Natural killer cell (primary cell): ENCODE measurements around the gene CASQ2. TPM values are rescaled to one million over a fixed set of nuclear protein-coding genes. Genes with fewer than 3 reads are reported as not detected.

Experiments used
- ATAC-seq, 3 donors: fragments of 150-1000 bp in 2 of 3; fragments of 200-7000 bp in 1 of 3; cut with Tn5 transposase; 1 replicate in 1 of 3; 2 replicates in 2 of 3; pipeline ENCODE4 v1.10.0; 2021; ENCODE audit warnings: mild to moderate bottlenecking in 2 of 3, moderate library complexity in 2 of 3
- DNase-seq, 2 donors: peaks; one replicate each; pipeline versions ENCODE4 v3.0.0 to v3.0.0-alpha.2; 2013 to 2021; ENCODE audit warnings: mixed read lengths in 1 of 2
- H3K27ac ChIP-seq: one replicate; pipeline ENCODE4 v1.5.1; 2013; ENCODE audit warnings: mild to moderate bottlenecking, low read length
- H3K27me3 ChIP-seq: one replicate; pipeline ENCODE4 v1.6.1; 2013; ENCODE audit warnings: low read length; ENCODE audit not compliant: control insufficient read depth, insufficient read depth
- H3K36me3 ChIP-seq: one replicate; pipeline ENCODE4 v1.6.1; 2013; ENCODE audit warnings: low read length; ENCODE audit not compliant: control insufficient read depth, insufficient read depth
- H3K4me1 ChIP-seq: one replicate; pipeline ENCODE4 v1.6.1; 2013; ENCODE audit warnings: low read length; ENCODE audit not compliant: control insufficient read depth, insufficient read depth
- H3K4me3 ChIP-seq: one replicate; pipeline ENCODE4 v1.5.1; 2013; ENCODE audit warnings: low read length
- H3K9me3 ChIP-seq: one replicate; pipeline ENCODE4 v1.6.1; 2013; ENCODE audit warnings: low read length; ENCODE audit not compliant: control insufficient read depth, insufficient read depth
- H3K27ac Mint-ChIP-seq, 2 donors: one replicate each; pipeline ENCODE4 v1.8.0; 2022; ENCODE audit warnings: mild to moderate bottlenecking in 2 of 2, mixed read lengths in 2 of 2, moderate library complexity in 1 of 2
- H3K27me3 Mint-ChIP-seq, 2 donors: one replicate each; pipeline ENCODE4 v1.8.0; 2022; ENCODE audit warnings: low read depth in 2 of 2, mixed read lengths in 2 of 2
- H3K36me3 Mint-ChIP-seq: one replicate; pipeline ENCODE4 v1.8.0; 2022; ENCODE audit warnings: mixed read lengths
- H3K4me1 Mint-ChIP-seq, 2 donors: one replicate each; pipeline ENCODE4 v1.8.0; 2022; ENCODE audit warnings: mixed read lengths in 2 of 2
- H3K4me3 Mint-ChIP-seq: one replicate; pipeline ENCODE4 v1.8.0; 2022; ENCODE audit warnings: mild to moderate bottlenecking, moderate library complexity, mixed read lengths
- H3K9me3 Mint-ChIP-seq, 2 donors: one replicate each; pipeline ENCODE4 v1.8.0; 2022; ENCODE audit warnings: mixed read lengths in 2 of 2
- CTCF ChIP-seq: fragments of 200-600 bp; IDR thresholded peaks from one replicate; pipeline ENCODE4 v1.8.0; 2022; ENCODE audit warnings: antibody characterized with exemption
- WGBS: methylation state at CpG from one replicate; pipeline ENCODE4 v1.1.7; 2013; ENCODE audit warnings: missing lambda C conversion rate; ENCODE audit not compliant: insufficient coverage; 5-methylcytosine and 5-hydroxymethylcytosine counted together
- intact Hi-C: fragments of 100-400 bp; cut with micrococcal nuclease; formaldehyde crosslinking; loops from one replicate; pipeline ENCODE4 v1.14.2; 2022
- total RNA-seq, 4 donors: library from RNA; stranded (reverse); fragments of 120-200 nt in 1 of 4; gene quantifications; one replicate each; pipeline versions ENCODE4 v1.2.3 to v1.2.4, GENCODE V29; 2013 to 2022

CASQ2 gene
- total RNA-seq, 3 donors from 2014 or later (not counting 1 experiment from before 2014, with no cell fraction given): not detected

- H3K27ac Mint-ChIP-seq: no peak overlapping the region
- DNase-seq: no peak
- H3K4me1 Mint-ChIP-seq: no peaks in the 10 kb centered on the region
- no peak overlapping the region for H3K4me3 Mint-ChIP-seq
- H3K4me1 ChIP-seq: no peaks in the 10 kb centered on the region
- no peak for ATAC-seq
- no peaks in the 10 kb centered on the region for H3K27me3 ChIP-seq
- peaks cover 0 to 3% of the 10 kb centered on the region in 2 donors for H3K27me3 Mint-ChIP-seq
- no peaks in the 10 kb centered on the region for H3K36me3 Mint-ChIP-seq
- H3K36me3 ChIP-seq: no peaks in the 10 kb centered on the region
- H3K4me3 ChIP-seq: no peak overlapping the region
- intact Hi-C loops: no loop called here
- no peak overlapping the region for H3K27ac ChIP-seq
- no peaks in the 10 kb centered on the region for H3K9me3 ChIP-seq
- no peaks in the 10 kb centered on the region for H3K9me3 Mint-ChIP-seq
- no peak for TF ChIP-seq CTCF
- 60% methylated on average over 1 of the region's 1 CpG for WGBS
These were observed 70.9 kb downstream of the CASQ2 start for GRCh38 chr1:115697619-115698018.

GRCh38 chr1:115694805-115695204 lies 73.7 kb downstream of the CASQ2 start:
- no peaks in the 10 kb centered on the region for H3K9me3 ChIP-seq
- H3K4me3 ChIP-seq: no peak overlapping the region
- H3K4me1 ChIP-seq: no peaks in the 10 kb centered on the region
- H3K9me3 Mint-ChIP-seq: no peaks in the 10 kb centered on the region
- H3K36me3 ChIP-seq: peaks cover 18% of the 10 kb centered on the region
- ATAC-seq (no peak), DNase-seq (no peak)
- H3K27me3 Mint-ChIP-seq: no peaks in the 10 kb centered on the region
- H3K4me3 Mint-ChIP-seq: no peak overlapping the region
- H3K27me3 ChIP-seq: no peaks in the 10 kb centered on the region
- 92% methylated on average over 3 of the region's 3 CpGs for WGBS
- intact Hi-C loops: no loop called here
- TF ChIP-seq CTCF: no peak
- H3K27ac ChIP-seq: no peak overlapping the region
- no peak overlapping the region for H3K27ac Mint-ChIP-seq
- H3K4me1 Mint-ChIP-seq: no peaks in the 10 kb centered on the region
- H3K36me3 Mint-ChIP-seq: peaks cover 8% of the 10 kb centered on the region

GRCh38 chr1:115692224-115692623 lies 76.3 kb downstream of the CASQ2 start:
- WGBS: 92% methylated on average over 4 of the region's 4 CpGs
- Histone ChIP-seq H3K4me3 (no peak overlapping the region), H3K27ac (no peak overlapping the region), H3K9me3 (no peaks in the 10 kb centered on the region), H3K27me3 (no peaks in the 10 kb centered on the region), H3K36me3 (peaks cover 18% of the 10 kb centered on the region), H3K4me1 (no peaks in the 10 kb centered on the region)
- intact Hi-C loops: no loop called here
- Mint-ChIP-seq H3K36me3 (peaks cover 8% of the 10 kb centered on the region), H3K27me3 (no peaks in the 10 kb centered on the region), H3K9me3 (no peaks in the 10 kb centered on the region), H3K27ac (no peak overlapping the region), H3K4me1 (no peaks in the 10 kb centered on the region), H3K4me3 (no peak overlapping the region)
- DNase-seq: no peak
- no peak for TF ChIP-seq CTCF
- ATAC-seq: no peak

- peaks cover 19% of the 10 kb centered on the region for H3K36me3 ChIP-seq
- intact Hi-C loops: no loop called here
- no peak overlapping the region for H3K4me3 ChIP-seq
- no peak for TF ChIP-seq CTCF
- 94% methylated on average over 7 of the region's 8 CpGs for WGBS
- no peak overlapping the region for H3K27ac Mint-ChIP-seq
- ATAC-seq: no peak
- H3K4me1 Mint-ChIP-seq: no peaks in the 10 kb centered on the region
- peaks cover 8% of the 10 kb centered on the region for H3K36me3 Mint-ChIP-seq
- no peak for DNase-seq
- H3K9me3 ChIP-seq: no peaks in the 10 kb centered on the region
- H3K27me3 ChIP-seq: no peaks in the 10 kb centered on the region
- H3K27ac ChIP-seq: no peak overlapping the region
- H3K9me3 Mint-ChIP-seq: no peaks in the 10 kb centered on the region
- no peaks in the 10 kb centered on the region for H3K27me3 Mint-ChIP-seq
- no peaks in the 10 kb centered on the region for H3K4me1 ChIP-seq
- no peak overlapping the region for H3K4me3 Mint-ChIP-seq
These were observed 77.5 kb downstream of the CASQ2 start for GRCh38 chr1:115690972-115691371.
